ENCODE results near the gene PTPRD.

The PTPRD gene

DNA sequence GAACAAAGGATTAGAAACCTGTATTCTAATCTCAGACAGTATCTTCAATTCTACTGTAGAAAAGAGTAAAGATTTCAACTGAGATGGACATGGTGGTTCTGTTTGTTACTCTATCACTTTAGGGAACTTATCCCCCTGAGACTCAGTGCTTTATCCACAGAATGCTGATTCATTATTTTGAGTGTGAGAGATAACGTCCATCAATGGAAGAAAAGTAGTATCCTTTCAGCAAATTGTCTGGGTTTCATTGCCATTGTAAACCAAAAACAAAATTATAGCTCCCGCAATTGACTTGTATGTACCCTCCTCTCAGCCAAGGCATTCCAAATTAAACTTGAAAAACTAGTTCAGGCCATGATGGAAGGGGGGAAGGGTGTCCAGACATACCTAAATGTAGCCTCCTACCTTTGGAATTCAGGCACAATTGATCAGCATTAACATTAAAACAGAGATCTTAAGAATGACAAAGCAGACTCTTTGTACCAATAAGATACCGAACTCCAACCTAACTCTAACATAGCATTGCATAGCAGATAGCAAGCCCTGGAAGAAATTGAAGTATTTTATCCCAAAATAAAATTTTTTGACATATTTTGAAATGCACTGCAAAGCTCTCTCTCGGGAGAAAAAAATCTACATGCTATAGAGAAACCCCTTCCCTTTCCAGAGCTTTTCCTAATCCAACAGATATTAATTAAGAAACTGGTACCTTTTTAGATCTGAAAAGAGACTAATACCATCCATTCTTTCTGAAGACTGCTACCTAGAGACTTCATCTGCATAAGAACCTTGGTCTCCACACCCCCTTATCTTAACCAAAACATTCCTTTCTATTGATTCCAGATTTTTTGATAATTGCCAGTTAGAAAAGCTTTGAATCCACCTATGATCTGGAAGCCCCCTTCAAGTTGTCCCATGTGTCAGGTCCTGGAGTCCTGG is 1055.7 kb downstream of the PTPRD start (continued):
- TF ChIP-seq, protein P1, sequence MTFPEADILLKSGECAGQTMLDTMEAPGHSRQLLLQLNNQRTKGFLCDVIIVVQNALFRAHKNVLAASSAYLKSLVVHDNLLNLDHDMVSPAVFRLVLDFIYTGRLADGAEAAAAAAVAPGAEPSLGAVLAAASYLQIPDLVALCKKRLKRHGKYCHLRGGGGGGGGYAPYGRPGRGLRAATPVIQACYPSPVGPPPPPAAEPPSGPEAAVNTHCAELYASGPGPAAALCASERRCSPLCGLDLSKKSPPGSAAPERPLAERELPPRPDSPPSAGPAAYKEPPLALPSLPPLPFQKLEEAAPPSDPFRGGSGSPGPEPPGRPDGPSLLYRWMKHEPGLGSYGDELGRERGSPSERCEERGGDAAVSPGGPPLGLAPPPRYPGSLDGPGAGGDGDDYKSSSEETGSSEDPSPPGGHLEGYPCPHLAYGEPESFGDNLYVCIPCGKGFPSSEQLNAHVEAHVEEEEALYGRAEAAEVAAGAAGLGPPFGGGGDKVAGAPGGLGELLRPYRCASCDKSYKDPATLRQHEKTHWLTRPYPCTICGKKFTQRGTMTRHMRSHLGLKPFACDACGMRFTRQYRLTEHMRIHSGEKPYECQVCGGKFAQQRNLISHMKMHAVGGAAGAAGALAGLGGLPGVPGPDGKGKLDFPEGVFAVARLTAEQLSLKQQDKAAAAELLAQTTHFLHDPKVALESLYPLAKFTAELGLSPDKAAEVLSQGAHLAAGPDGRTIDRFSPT (tag by site-specific recombination; IDR thresholded peaks at IDR 0.05) = no peak
- TF ChIP-seq ZNF585B (tag by site-specific recombination; IDR thresholded peaks at IDR 0.05) (no peak), KLF16 (tag by site-specific recombination; IDR thresholded peaks at IDR 0.05) (no peak)

DNA sequence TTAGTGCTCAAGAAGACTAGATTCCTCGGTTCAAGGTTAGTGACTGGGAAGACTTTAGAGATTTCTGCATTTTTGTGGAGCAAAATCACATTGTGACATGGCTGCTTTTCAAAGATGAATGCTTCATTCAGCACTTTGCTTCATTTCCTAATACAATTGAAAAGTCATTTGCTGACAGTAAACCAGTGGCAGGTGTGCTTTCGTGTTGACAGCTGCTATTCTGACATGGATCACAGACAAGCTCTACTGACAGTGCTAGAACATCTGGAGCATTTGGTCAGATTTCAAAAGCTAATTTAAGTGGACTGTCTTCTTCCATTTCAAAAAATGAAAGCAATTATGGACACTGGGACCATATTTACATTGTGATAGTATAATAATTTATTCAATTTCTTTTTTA is 1060.1 kb downstream of the PTPRD start:
- H3K9me3 ChIP-seq (ENCODE audit: control insufficient read depth, insufficient read depth, low read depth, low read length) = no peaks in the 10 kb centered on the region
- no peak overlapping the region for H3K4me3 ChIP-seq (ENCODE audit: low read depth, low read length)
- POLR2A ChIA-PET = no interaction called here
- TF ChIP-seq ZNF112 (tag by site-specific recombination; IDR thresholded peaks at IDR 0.05) (no peak), TRIM28 (IDR thresholded peaks at IDR 0.05; ENCODE audit: borderline replicate concordance, low read length) (no peak), ZNF785 (tag by site-specific recombination; IDR thresholded peaks at IDR 0.05) (no peak), ZFP41 (tag by site-specific recombination; IDR thresholded peaks at IDR 0.05; ENCODE audit: borderline replicate concordance) (no peak), ZNF350 (tag by site-specific recombination; IDR thresholded peaks at IDR 0.05) (no peak), ZNF121 (tag by site-specific recombination; IDR thresholded peaks at IDR 0.05) (no peak), SCRT2 (tag by site-specific recombination; IDR thresholded peaks at IDR 0.05) (no peak), ZNF155 (tag by site-specific recombination; IDR thresholded peaks at IDR 0.05) (no peak), ZBTB48 (tag by site-specific recombination; IDR thresholded peaks at IDR 0.05) (no peak), ZNF600 (tag by site-specific recombination; IDR thresholded peaks at IDR 0.05) (no peak), ZNF514 (tag by site-specific recombination; IDR thresholded peaks at IDR 0.05) (no peak), ZNF211 (tag by site-specific recombination; IDR thresholded peaks at IDR 0.05; ENCODE audit: low read depth) (no peak), ZNF777 (tag by site-specific recombination; IDR thresholded peaks at IDR 0.05; ENCODE audit: borderline replicate concordance) (no peak)
- TF ChIP-seq, protein P2, sequence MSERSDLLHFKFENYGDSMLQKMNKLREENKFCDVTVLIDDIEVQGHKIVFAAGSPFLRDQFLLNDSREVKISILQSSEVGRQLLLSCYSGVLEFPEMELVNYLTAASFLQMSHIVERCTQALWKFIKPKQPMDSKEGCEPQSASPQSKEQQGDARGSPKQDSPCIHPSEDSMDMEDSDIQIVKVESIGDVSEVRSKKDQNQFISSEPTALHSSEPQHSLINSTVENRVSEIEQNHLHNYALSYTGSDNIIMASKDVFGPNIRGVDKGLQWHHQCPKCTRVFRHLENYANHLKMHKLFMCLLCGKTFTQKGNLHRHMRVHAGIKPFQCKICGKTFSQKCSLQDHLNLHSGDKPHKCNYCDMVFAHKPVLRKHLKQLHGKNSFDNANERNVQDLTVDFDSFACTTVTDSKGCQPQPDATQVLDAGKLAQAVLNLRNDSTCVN (tag by site-specific recombination; optimal IDR thresholded peaks at IDR 0.05) = no peak
- H3K4me1 ChIP-seq (ENCODE audit: control insufficient read depth, insufficient read depth, low read length) = no peaks in the 10 kb centered on the region
- CTCF ChIA-PET = no interaction called here
- no peaks in the 10 kb centered on the region for H3K36me3 ChIP-seq (ENCODE audit: control insufficient read depth in 2 of 2, insufficient read depth in 1 of 2, low read length in 2 of 2)
- no peak overlapping the region for H3K27ac ChIP-seq (ENCODE audit: extremely low read depth, low read depth, low read length)

DNA sequence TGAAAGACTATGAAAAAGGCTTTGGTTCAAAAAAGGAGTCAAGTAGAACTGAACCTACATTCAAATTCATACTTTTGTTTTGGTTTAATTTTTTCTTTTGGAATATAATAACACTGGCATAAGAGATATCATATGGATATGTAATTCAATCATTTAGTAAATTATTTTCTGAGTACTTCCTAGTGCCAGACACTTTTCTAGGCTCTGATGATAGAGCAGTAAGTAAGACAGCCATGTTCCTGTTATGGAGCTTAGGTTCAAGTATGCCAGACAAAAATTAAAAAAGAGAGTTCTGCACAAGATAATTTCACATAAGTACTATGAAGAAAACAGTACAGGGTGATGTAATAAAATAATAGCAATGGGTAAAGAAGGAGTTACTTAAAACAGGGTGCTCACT is 1074.0 kb downstream of the PTPRD start:
- POLR2A ChIA-PET = no interaction called here
- H3K9me3 ChIP-seq (ENCODE audit: control insufficient read depth, insufficient read depth, low read depth, low read length) = no peaks in the 10 kb centered on the region
- TF ChIP-seq ZNF629 (tag by site-specific recombination; IDR thresholded peaks at IDR 0.05) = no peak

More for the DNA sequence above, 1074.0 kb downstream of the PTPRD start:
- H3K4me3 ChIP-seq (ENCODE audit: low read depth, low read length) = no peak overlapping the region
- CTCF ChIA-PET = no interaction called here
- no peaks in the 10 kb centered on the region for H3K4me1 ChIP-seq (ENCODE audit: control insufficient read depth, insufficient read depth, low read length)
- no peaks in the 10 kb centered on the region for H3K36me3 ChIP-seq (ENCODE audit: control insufficient read depth in 2 of 2, insufficient read depth in 1 of 2, low read length in 2 of 2)
- H3K27ac ChIP-seq (ENCODE audit: extremely low read depth, low read depth, low read length) = no peak overlapping the region
